RWPE2 (cell line): ENCODE results near the gene JADE3.
A peak's percentile ranks its signal among the peaks of the same experiment; 100 is the strongest.

Experiments used
- ATAC-seq: fragments of 200-7000 bp; cut with Tn5 transposase; 3 replicates; pipeline ENCODE4 v1.9.1; 2021; ENCODE audit warnings: low read depth
- DNase-seq: peaks from one replicate; pipeline ENCODE4 v3.0.0-alpha.2; 2020; ENCODE audit warnings: low spot score
- H3K27ac ChIP-seq: fragments of 450-650 bp; 2 replicates; pipeline ENCODE4 v1.5.1; 2017; ENCODE audit warnings: mild to moderate bottlenecking; ENCODE audit not compliant: poor library complexity, severe bottlenecking
- H3K27me3 ChIP-seq: fragments of 250-450 bp; sonication (Bioruptor Pico); 2 replicates; pipeline ENCODE4 v1.5.1; 2021; ENCODE audit warnings: mild to moderate bottlenecking, moderate library complexity; ENCODE audit not compliant: insufficient read depth, poor library complexity, severe bottlenecking
- H3K36me3 ChIP-seq: fragments of 250-450 bp; sonication (Bioruptor Pico); 2 replicates; pipeline ENCODE4 v1.5.1; 2020; ENCODE audit warnings: low read depth, mild to moderate bottlenecking, moderate library complexity
- H3K4me1 ChIP-seq: fragments of 250-450 bp; sonication (Bioruptor Pico); 2 replicates; pipeline ENCODE4 v1.5.1; 2021; ENCODE audit warnings: mild to moderate bottlenecking, moderate library complexity; ENCODE audit not compliant: insufficient read depth, poor library complexity, severe bottlenecking
- H3K4me3 ChIP-seq: fragments of 250-450 bp; sonication (Bioruptor Pico); 2 replicates; pipeline ENCODE4 v1.5.1; 2021; ENCODE audit warnings: mild to moderate bottlenecking, moderate library complexity; ENCODE audit not compliant: severe bottlenecking
- H3K9me3 ChIP-seq: fragments of 250-450 bp; sonication (Bioruptor Pico); 2 replicates; pipeline ENCODE4 v1.5.1; 2021; ENCODE audit warnings: mild to moderate bottlenecking, moderate library complexity; ENCODE audit not compliant: severe bottlenecking
- TF ChIP-seq, protein P1 (sequence below): fragments of 450-650 bp; IDR thresholded peaks from one replicate; pipeline ENCODE4 v1.5.1; 2017; ENCODE audit warnings: mild to moderate bottlenecking, moderate library complexity; ENCODE audit not compliant: poor library complexity, severe bottlenecking

JADE3 gene

GRCh38 chrX:46912098-46912602 is at the start of gene JADE3:
TSS of gene JADE3 (plus strand) at chrX:46912421. CDS start at chrX:46984895, 72,474 bp downstream.
- Histone ChIP-seq H3K9me3 (no peaks in the 10 kb centered on the region), H3K27ac (peak within 1 kb of the TSS; percentile 43), H3K4me3 (peak within 1 kb of the TSS; percentile 89), H3K4me1 (no peaks in the 10 kb centered on the region), H3K27me3 (no peaks in the 10 kb centered on the region), H3K36me3 (no peaks in the 10 kb centered on the region)
- DNase-seq, result peak; percentile 52
- peak; percentile 89 for ATAC-seq
- TF ChIP-seq, protein P1, sequence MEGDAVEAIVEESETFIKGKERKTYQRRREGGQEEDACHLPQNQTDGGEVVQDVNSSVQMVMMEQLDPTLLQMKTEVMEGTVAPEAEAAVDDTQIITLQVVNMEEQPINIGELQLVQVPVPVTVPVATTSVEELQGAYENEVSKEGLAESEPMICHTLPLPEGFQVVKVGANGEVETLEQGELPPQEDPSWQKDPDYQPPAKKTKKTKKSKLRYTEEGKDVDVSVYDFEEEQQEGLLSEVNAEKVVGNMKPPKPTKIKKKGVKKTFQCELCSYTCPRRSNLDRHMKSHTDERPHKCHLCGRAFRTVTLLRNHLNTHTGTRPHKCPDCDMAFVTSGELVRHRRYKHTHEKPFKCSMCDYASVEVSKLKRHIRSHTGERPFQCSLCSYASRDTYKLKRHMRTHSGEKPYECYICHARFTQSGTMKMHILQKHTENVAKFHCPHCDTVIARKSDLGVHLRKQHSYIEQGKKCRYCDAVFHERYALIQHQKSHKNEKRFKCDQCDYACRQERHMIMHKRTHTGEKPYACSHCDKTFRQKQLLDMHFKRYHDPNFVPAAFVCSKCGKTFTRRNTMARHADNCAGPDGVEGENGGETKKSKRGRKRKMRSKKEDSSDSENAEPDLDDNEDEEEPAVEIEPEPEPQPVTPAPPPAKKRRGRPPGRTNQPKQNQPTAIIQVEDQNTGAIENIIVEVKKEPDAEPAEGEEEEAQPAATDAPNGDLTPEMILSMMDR, result no peak

GRCh38 chrX:46863072-46863471 is 49.1 kb upstream of the JADE3 start:
- Histone ChIP-seq H3K9me3 (no peaks in the 10 kb centered on the region), H3K4me1 (peaks cover 6% of the 10 kb centered on the region), H3K27me3 (no peaks in the 10 kb centered on the region), H3K4me3 (no peak overlapping the region), H3K36me3 (no peaks in the 10 kb centered on the region), H3K27ac (no peak overlapping the region)
- TF ChIP-seq, protein P1, result no peak
- ATAC-seq, result no peak
- no peak for DNase-seq

DNA sequence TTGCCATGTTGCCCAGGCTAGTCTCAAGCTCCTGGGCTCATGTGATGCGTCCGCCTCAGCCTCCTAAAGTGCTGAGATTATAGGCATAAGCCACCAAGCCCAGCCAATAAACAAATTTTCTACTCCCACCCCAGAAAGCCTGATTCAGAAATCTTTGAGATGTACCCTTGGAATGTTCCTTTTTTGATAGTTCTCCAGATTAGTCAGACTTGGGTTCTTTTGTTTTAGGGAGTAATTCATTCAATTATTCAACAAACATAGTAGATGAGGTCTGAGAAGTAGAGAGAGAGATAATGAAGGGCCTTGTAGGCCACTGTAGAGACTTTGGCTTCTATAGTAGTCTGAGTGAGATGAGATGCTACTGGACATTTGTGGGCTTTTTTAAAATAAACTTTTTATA is 47.6 kb upstream of the JADE3 start:
- ATAC-seq (no peak), DNase-seq (no peak)
- Histone ChIP-seq H3K36me3 (no peaks in the 10 kb centered on the region), H3K4me1 (peaks cover 6% of the 10 kb centered on the region), H3K27ac (peak overlapping the region; percentile 45), H3K27me3 (no peaks in the 10 kb centered on the region), H3K4me3 (no peak overlapping the region), H3K9me3 (no peaks in the 10 kb centered on the region)
- TF ChIP-seq, protein P1, result no peak

GRCh38 chrX:46865281-46865680 is 46.9 kb upstream of the JADE3 start:
- TF ChIP-seq, protein P1, result no peak
- Histone ChIP-seq H3K27me3 (no peaks in the 10 kb centered on the region), H3K4me1 (peaks cover 6% of the 10 kb centered on the region), H3K36me3 (no peaks in the 10 kb centered on the region), H3K4me3 (no peak overlapping the region), H3K27ac (peak overlapping the region; percentile 45), H3K9me3 (no peaks in the 10 kb centered on the region)
- ATAC-seq (peak; percentile 50; the same call in 1 of the 3 replicates), DNase-seq (no peak)

GRCh38 chrX:46866726-46867125 is 45.5 kb upstream of the JADE3 start:
- Histone ChIP-seq H3K4me1 (peaks cover 6% of the 10 kb centered on the region), H3K27ac (no peak overlapping the region), H3K27me3 (no peaks in the 10 kb centered on the region), H3K4me3 (no peak overlapping the region), H3K36me3 (no peaks in the 10 kb centered on the region), H3K9me3 (no peaks in the 10 kb centered on the region)
- TF ChIP-seq, protein P1, result no peak
- DNase-seq (no peak), ATAC-seq (no peak)
